HG03066 (cell line): ENCODE results near the gene LHFPL5.

Experiments used
- ATAC-seq: cut with Tn5 transposase; IDR thresholded peaks from one replicate; pipeline ENCODE4 v1.9.1; 2021; ENCODE audit warnings: low read depth; ENCODE audit not compliant: unreplicated experiment

Gene LHFPL5

GRCh38 chr6:35790683-35791082, 14.5 kb upstream of the LHFPL5 start:
- ATAC-seq, result no peak

- ATAC-seq, result no peak
These were observed 10.4 kb upstream of the LHFPL5 start for GRCh38 chr6:35794536-35795452.

GRCh38 chr6:35795453-35796071, 9.6 kb upstream of the LHFPL5 start:
- ATAC-seq, result no peak

GRCh38 chr6:35796236-35796635, 8.9 kb upstream of the LHFPL5 start:
- ATAC-seq, result no peak

- no peak for ATAC-seq
These were observed 7.2 kb upstream of the LHFPL5 start for GRCh38 chr6:35797837-35798526.

GRCh38 chr6:35798706-35799105, 6.4 kb upstream of the LHFPL5 start:
- ATAC-seq, result no peak

GRCh38 chr6:35801148-35801547, 4.0 kb upstream of the LHFPL5 start:
- ATAC-seq, result no peak

- no peak for ATAC-seq
These were observed 3.5 kb downstream of the LHFPL5 start for GRCh38 chr6:35808688-35809087.

GRCh38 chr6:35809809-35810208, 4.7 kb downstream of the LHFPL5 start:
- ATAC-seq, result no peak

- no peak for ATAC-seq
These were observed 6.0 kb downstream of the LHFPL5 start for GRCh38 chr6:35810971-35811698.

GRCh38 chr6:35811699-35811995, 6.5 kb downstream of the LHFPL5 start:
- no peak for ATAC-seq

GRCh38 chr6:35817515-35817914, 12.4 kb downstream of the LHFPL5 start:
- no peak for ATAC-seq

GRCh38 chr6:35823601-35824000, 18.4 kb downstream of the LHFPL5 start:
- ATAC-seq, result no peak

- ATAC-seq, result no peak
These were observed 19.5 kb downstream of the LHFPL5 start for GRCh38 chr6:35824552-35825192.

GRCh38 chr6:35829306-35829705, 24.2 kb downstream of the LHFPL5 start:
- ATAC-seq, result no peak

- no peak for ATAC-seq
These were observed 26.3 kb downstream of the LHFPL5 start for GRCh38 chr6:35831257-35832007.

- no peak for ATAC-seq
These were observed 28.4 kb downstream of the LHFPL5 start for GRCh38 chr6:35833536-35833935.

GRCh38 chr6:35839019-35839418, 33.9 kb downstream of the LHFPL5 start:
- no peak for ATAC-seq

- no peak for ATAC-seq
These were observed 37.2 kb downstream of the LHFPL5 start for GRCh38 chr6:35842381-35842780.

- no peak for ATAC-seq
These were observed 39.1 kb downstream of the LHFPL5 start for GRCh38 chr6:35844290-35844689.
